Dermis microvascular lymphatic vessel endothelial cell (primary cell): ENCODE measurements around the gene ZBTB7B. TPM values are rescaled to one million over a fixed set of nuclear protein-coding genes. Genes with fewer than 3 reads are reported as not detected.

Source experiments
- DNase-seq, 2 donors: peaks; one replicate each; pipeline versions ENCODE4 v3.0.0 to v3.0.0-alpha.2; 2010; ENCODE audit warnings: low read depth in 2 of 2
- total RNA-seq: library from RNA; depleted of rRNA; stranded (reverse); fragments of >200 nt; gene quantifications from 2 replicates; pipeline ENCODE4 v1.2.1, GENCODE V29; 2014

ZBTB7B gene
- total RNA-seq, 1 donor from 2014 or later = 6.3 TPM

DNA sequence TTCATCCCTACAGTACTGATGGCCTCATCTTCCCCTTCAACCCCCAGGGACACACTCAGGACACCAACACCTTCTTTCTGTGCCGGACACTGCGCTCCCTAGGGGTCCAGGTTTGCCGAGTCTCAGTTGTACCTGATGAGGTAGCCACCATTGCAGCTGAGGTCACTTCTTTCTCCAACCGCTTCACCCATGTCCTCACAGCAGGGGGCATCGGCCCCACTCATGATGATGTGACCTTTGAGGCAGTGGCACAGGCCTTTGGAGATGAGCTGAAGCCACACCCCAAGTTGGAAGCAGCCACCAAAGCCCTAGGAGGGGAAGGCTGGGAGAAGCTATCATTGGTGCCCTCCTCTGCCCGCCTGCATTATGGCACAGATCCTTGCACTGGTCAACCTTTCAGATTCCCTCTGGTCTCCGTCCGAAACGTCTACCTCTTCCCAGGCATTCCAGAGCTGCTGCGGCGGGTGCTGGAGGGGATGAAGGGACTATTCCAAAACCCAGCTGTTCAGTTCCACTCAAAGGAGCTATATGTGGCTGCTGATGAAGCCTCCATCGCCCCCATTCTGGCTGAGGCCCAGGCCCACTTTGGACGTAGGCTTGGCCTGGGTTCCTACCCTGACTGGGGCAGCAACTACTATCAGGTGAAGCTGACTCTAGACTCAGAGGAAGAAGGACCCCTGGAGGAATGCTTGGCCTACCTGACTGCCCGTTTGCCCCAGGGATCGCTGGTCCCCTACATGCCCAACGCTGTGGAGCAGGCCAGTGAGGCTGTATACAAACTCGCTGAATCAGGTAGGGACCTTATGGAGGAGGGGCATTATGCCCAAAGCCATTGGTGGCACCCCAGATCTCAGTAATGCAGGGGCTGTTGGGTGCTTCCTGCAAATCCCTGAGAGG lies 14.3 kb upstream of the ZBTB7B start:
- DNase-seq = no peak

DNA sequence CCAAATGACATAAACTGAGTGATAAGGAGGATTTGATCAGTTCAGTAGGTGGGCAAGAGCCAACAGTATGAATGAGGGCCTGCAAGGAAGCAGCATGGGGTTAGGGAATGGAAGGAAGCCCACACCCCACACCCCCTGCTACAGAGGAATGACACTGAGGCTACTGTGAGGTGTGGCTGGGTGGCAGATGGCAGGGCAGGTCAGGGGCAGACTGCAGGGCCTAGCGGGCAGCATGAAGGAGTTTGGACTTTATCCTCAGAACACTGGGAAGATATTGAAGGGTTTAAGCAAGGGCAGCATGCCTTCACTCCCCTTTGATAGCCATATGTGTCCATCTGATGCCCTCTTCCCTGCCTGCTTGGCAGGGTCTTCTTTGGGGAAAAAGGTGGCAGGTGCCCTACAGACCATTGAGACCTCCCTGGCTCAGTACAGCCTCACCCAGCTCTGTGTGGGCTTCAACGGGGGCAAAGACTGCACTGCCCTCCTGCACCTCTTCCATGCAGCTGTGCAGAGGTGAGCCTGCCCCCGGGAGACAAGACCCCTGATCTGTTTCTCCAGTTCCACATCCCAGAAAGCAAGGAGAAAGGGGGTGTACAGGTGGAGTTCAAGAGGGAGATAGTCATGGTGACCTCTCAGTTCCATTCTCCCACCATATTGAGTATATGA lies 13.3 kb upstream of the ZBTB7B start:
- DNase-seq = no peak

DNA sequence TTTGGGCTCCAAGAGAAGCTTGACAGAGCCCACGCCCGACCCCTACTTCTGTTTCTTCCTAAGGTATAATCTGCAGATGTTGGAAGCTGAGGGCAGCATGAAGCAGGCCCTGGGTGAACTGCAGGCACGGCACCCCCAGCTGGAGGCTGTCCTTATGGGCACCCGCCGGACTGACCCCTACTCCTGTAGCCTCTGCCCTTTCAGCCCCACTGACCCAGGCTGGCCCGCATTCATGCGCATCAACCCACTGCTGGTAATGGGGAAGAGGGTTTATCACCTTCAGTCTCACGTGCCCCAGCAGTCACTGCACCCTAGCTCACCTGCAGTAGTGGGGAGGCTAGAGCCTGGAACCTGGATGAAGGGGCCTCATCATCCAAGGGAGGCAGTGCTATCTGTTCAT lies 12.3 kb upstream of the ZBTB7B start:
- no peak for DNase-seq

DNA sequence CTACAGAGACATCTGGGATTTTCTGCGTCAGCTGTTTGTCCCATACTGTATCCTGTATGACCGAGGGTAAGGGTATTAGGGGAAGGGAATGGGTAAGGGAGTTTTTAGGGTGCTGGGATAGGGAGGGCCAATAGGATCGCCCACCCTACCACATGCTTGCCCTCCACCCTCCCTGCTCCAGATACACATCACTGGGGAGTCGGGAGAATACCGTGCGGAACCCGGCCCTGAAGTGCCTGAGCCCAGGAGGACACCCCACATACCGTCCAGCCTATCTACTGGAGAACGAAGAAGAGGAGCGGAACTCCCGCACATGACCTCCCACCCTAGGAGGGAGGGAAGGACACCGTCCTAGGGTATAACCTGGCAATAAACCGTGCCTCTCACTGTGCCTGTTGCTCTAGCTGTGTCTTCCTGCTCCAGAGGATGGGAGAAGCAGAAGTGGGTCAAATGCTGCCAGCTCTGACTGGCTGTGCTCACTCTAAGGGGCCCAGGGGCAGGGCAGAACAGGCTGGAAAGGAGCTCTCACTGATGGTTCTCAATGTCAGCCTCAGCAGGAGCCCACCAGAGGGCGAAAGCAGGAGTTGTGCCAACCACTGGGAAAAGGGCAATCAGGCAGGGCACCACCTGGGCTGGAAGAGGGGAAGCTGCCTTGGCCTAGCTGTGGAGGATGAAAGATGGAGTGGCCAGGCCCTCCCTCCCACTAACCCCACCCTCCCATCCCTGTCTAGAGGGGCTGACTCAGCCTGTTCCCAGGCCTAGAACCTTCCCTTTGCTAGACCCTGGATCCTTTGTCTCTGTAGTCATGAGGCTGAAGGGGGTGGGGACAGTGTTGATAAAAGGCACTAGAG lies 9.7 kb upstream of the ZBTB7B start:
- DNase-seq = no peak

DNA sequence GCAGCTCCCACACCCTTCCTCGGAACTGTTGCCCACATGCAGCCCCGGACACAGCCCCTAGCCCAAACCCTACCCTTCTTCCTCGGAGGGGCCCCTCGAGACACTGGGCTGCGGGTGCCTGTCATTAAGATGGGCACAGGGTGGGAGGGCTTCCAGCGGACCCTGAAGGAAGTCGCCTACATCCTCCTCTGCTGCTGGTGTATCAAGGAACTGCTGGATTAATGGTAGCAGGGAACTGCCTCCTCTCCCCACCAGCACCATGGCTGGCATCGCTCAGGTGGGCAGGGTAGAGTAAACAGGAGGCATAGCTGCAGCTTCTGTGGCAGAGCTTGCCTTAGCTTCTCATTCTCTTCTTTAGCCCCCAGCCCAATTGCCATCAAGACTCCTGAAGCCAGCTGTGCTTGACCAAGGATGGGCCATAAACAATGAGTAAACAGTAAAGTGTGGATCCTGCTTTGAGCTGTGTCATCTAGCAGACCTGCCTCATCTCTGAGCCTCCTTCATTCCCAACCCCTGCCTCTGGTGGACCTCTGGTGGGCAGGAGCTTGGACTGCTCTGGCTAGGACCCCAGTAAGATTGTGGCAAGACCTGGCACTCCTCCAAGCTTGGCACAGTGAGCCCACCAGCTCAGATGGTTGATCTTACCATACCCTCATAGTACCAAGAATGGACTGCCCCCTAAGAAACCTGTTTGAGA lies 8.9 kb upstream of the ZBTB7B start, which contains the start of gene LENEP:
Gene LENEP, plus strand, starts transcription at position 15 of the 697 bp plus-strand sequence. Its CDS starts 22 bp downstream, at position 37.
- DNase-seq = no peak

DNA sequence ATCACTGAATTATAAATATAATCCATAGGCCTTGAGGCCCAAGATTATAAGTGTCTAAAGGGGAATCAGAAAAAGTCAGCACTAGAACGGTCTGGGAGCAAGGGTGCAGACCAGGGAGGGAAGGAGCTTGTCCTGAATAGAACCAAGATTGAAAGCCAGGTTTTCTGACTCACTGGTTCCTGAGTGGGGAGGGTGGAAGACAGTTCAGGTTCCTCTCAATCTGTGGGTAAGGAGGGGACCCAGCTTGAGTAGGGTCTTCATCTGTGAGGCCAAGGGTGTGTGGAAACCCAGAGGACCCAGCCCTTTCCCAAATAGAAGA lies 8.4 kb upstream of the ZBTB7B start:
- DNase-seq = no peak

DNA sequence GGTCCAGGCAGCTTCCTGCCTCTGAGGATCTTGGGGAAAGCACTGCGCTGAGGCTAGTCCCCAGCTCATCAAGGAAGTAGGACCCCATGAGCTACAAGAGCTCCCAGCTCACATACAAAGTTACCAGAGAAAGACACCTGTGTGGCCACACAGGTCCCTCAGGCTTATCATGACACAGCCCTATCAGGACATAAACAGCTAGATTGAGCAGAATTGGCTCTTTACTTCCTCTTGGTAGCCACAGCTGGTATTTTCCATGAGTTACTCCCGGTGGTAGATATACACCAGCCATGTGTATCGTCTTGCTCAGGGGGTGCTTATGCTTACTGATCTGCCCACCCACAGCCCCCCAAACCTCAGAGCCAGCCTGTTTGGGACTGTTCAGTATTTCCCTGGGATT lies 8.0 kb upstream of the ZBTB7B start:
- DNase-seq = no peak

DNA sequence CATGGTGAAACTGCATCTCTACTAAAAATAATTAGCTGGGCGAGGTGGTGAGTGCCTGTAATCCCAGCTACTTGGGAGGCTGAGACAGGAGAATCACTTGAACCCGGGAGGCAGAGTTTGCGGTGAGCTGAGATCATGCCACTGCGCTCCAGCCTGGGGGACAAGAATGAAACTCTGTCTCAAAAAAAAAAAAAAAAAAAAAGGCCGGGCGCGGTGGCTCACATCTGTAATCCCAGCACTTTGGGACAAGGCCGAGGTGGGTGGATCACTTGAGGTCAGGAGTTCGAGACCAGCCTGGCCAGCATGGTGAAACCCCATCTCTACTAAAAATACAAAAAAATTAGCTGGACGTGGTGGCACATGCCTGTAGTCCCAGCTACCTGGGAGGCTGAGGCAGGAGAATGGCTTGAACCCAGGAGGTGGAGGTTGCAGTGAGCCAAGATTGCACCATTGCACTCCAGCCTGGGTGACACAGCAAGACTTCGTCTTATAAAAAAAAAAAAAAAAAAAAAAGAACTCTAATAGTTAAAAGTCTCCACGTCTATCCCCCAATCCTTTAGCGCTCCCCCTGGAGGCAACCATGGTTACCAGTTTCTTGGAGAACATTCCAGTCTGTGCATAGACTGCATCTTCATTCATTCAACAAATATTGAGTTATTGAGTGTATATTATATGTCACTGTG lies 7.2 kb upstream of the ZBTB7B start:
- DNase-seq = peak in 1 of 2 donors; percentile 77

DNA sequence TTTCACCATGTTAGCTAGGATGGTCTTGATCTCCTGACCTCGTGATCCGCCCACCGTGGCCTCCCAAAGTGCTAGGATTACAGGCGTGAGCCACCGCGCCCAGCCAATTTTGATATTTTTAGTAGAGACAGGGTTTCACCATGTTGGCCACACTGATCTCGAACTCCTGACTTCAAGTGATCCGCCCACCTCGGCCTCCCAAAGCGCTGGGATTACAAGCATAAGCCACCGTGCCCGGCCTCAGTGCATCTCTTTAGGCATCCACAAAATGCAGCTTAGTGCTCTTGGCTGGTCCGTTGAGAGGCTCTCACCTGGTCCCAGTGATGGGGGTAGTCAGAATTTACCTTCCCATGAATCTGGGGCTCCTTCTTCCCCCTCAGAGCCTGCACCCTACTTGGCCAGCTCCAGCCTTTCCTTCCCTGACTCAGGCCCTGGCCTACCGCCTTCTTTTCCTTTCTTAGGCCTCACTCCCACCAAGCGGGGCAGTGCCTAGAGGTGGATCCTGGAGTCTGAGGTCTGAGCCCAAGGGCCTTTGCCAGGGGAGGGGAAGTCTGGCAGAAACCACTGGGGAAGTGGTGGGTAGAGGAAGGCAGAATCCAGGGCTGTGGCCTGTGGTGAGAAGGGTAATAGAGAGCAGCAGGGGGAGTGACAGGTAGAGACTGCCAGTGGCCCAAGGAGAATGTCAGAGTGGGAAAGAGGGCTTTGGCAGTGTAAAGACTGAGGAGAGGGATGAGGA lies 5.5 kb upstream of the ZBTB7B start:
- no peak for DNase-seq

DNA sequence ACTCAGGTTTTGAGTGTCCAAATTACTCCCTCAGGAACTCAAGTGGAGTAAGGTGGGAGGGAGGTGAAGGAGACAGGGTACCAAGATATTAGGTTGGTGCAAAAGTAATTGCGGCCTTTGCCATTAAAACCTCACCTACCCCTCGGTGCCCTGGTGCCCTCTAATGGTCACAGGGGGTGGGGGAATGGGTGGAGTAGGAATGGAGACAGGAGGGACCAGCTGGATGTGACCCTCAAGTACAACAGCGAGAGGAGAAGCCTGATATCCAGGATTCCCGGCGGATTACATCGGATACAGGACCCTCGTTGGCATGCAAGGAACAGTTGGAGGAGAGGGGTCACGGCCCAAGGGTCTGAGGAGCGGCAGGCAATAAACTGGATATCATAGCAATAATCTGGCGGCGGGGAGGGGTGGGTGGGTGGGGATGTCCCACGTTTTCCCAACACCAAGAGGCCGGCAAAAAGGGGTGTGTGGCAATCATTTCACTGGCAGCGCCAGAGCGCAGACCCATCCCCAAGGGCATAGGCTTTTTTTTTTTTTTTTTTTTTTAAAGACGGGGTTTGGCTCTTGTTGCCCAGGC lies 4.3 kb upstream of the ZBTB7B start:
- no peak for DNase-seq

DNA sequence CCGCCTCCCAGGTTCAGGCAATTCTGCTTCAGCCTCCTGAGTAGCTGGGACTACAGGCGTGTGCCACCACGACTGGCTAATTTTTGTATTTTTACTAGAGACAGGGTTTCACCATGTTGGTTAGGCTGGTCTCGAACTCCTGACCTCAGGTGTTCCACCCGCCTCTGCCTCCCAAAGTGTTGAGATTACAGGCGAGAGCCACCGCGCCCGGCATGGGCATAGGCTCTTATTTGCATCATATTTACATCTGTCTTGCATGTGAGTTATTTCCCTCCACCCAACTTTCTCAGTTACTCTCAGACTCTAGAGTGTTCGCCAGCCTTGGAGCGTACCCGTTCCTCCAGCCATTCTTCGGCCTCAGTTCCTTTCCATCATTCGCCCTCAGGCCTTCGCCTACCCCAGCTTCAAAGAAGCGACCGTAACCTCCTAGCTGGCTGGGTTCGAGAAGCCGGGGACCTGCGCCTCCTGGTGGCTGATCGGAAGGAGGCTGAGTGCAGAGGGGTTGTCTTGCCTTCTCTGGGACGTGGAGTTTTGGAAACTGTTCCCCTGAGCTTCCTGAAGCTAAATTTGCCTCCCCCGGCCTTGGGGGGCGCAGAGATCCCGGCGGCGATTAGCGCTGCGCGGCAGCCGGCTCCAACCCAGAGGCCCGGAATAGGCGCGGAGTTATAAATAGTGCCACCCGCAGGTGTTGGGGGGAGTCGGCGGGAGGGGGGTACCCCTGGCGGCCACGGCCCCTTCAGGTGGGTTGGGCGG lies 3.6 kb upstream of the ZBTB7B start:
- peak in 1 of 2 donors; percentile 58 for DNase-seq

DNA sequence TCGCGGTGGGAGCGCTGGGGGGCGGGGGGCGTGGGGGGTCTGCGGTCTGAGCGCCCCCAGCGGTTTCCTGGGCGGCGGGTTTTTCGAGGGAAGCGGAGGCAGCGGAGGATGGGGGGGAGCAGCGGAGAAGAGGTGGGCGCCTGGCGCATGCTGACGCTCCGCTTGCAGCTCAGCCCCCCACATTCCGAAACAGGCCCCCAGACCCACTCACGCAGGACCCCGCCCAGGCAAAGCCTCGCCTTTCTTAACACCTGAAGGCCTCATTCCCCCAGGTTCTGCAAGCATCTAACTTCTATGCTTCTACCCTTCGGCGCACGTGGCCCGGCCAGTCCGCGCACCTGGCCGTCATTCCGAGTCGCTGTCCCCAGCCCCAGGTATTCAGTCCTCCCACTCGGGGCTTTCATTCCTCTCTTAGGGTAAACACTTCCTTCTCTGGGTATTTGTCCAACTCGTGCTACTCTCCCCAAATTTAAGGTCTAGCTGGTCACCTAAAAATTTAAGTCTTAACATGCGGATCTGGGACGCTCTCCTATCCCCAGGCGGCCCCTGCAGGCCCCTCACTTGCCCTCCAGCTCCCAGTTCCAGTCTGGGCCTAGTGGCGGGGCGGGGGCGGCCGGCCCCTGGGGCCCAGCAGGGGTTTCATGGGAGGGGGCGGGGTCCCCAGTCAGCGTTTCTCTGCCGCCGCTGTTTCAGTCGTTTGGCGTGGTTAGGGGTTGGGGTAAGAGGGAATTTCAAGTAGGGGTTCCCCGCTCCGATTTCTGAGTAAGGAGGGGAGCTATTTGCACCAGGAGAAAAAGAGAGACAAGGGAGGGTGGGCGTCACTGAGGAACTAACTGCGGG lies 2.8 kb upstream of the ZBTB7B start:
- no peak for DNase-seq

DNA sequence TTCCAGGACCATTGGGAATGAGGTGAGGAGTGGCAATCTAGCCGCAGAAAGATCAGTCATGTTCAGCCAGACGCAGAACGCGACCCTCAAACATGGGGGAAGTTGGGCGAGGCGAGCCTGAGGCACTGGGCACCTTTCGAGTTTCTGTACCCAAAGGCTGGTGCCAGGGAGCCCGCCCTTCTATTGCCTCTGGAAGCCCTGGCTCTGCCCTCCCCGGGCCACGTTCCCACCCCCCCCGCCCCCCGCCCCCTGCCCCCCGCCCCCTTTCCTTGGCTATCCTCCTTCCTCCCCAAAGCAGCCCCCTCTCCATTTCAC lies 2.2 kb upstream of the ZBTB7B start:
- no peak for DNase-seq

DNA sequence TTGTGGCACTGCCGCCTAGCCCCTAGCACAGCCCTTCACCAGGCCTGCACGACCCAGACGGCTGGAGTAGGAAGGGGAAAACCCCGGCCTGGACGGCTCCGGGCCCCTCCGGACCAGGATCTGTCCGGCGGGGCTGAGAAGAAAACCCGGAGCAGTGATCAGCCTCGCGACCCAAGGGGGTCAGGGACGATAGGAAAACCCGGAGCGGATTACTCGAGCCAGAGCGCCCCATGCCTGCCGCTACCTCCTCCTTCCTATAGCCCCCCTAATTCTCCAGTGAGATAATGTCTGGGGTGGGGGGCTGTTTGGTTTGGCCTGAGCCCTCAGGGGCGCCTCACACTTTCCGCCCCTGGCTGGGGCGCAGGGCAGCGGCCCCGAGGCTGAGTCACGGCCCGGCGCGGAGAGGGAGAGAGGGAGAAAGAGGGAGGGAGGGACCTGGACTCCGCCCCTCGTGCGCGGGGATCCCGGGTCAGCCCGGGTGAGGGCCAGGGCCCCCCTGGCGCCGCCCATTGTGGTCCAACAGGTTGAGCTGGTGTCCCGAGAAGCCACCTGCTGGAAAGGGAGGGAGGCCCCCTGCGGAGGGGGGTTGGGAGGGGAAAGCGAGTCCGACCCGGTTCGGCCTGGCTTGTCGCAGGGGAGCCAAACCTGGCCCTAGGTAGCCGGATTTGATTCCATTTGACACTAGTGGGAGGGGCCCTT lies 1.7 kb upstream of the ZBTB7B start:
- DNase-seq = peak; percentile 61 to 81

DNA sequence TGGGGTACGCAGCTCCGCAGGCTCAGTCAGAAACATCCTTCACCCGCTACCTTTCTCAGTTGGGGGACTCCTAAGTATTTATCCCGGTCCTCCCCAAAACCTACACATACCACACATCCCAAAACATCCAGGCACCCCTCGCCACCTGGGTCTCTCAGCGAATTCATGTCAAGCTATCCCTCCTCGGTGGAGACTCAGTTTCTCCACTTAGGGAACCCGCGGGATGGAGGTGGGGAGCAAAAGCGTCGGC lies 1.3 kb upstream of the ZBTB7B start:
- DNase-seq = no peak

DNA sequence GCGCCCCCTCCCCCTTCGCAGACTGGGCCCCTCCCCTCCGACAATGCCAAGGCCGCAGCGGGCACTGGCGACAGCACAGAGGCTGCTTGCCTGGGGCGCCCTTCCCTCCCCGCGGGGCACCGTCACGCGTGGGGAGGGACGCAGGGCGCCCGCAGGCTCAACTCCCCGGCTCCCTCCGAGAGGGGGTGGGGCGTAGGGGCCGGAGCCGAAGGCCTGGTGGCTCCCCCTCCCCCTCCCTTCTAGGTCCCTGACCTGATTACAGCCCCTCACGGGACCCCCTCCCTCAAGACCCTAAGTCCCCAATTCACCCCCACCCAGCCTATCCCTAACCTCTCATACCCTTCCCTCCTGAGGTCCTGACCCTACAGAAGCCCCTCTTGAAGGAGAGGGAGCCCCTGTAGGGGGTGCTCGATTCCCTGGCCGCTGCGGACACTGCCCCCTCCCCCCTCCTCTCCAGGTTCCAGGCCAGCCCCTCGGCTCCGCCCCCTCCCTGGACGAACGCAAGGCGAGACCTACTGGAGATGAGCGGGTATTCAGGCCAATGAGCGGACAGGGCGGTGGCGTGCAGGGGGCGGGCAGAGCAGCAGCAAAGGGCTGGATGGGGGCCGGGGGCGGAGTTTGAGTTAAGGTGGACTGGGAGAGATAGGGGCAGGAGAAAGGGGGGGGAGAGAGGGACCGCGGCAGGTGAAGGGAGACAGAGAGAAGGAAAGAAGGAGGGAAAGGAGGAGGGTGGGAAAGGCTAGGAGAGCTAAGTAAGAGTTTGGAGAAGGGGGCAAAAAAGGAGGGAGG lies 733 bp upstream of the ZBTB7B start:
- DNase-seq = peak; percentile 96 to 99

DNA sequence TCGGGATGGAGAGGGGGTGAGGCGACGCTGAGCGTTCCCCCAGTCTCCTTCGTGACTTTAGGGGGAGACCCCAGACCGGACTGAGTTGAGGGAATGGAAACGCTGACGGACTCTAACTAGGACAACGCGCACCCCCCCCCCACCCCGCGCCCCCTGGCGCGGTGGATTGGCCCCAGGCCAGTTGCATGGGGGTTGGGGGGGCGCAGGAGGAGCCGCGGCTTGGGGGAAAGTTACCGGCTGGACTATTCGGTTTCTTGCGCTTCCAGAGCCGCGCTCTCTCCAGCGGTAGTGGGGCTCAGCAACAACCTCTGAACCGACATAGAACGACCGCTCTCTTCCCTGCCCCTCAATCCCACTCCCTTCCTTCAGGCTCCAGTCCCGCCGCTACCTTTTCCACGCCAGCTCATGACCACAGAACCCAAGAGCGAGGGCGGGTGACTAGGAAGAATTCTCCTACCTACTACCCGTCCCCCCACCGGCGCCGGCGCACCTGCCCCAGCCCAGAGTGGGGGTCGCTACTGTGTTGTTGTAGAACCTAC lies 694 bp downstream of the ZBTB7B start:
- peak in 1 of 2 donors; percentile 35 for DNase-seq
